PC-9 (cell line): Measurements from ENCODE around the gene SH3GL1. TPM values are rescaled to one million over a fixed set of nuclear protein-coding genes. Genes with fewer than 3 reads are reported as not detected.
A peak's percentile ranks its signal among the peaks of the same experiment; 100 is the strongest.

Experiments used
- BruUV-seq: library from RNA; stranded (reverse); fragments of 400-500 nt; replicated peaks from 2 replicates; lab custom pipeline; 2021; lab: Mats Ljungman, UMichigan
- CTCF ChIA-PET: fragments of 300-600 bp; sonication (Branson Sonifier 250); formaldehyde crosslinking; loops from one replicate; lab custom pipeline; 2022; ENCODE audit warnings: antibody characterized with exemption; lab: Charles Lee
- POLR2A ChIA-PET: fragments of 300-600 bp; sonication (Branson Sonifier 250); formaldehyde crosslinking; loops from one replicate; lab custom pipeline; 2022; ENCODE audit warnings: antibody characterized with exemption; ENCODE audit not compliant: unreplicated experiment; lab: Charles Lee
- DNase-seq, 2 experiments: peaks; one replicate each; pipeline versions ENCODE4 v3.0.0 to v3.0.0-alpha.2; 2015 to 2022; ENCODE audit warnings: mixed read lengths in 1 of 2
- H2AFZ ChIP-seq: fragments of 200-600 bp; sonication (generic); 2 replicates; pipeline ENCODE4 v1.8.1; 2017; ENCODE audit warnings: antibody characterized with exemption
- H3F3A ChIP-seq: fragments of 200-600 bp; sonication (generic); 2 replicates; pipeline ENCODE4 v1.8.1; 2017; ENCODE audit warnings: antibody characterized with exemption, mild to moderate bottlenecking, low read depth; ENCODE audit not compliant: insufficient read depth
- H3K27ac ChIP-seq: fragments of 200-600 bp; sonication (generic); 2 replicates; pipeline ENCODE4 v1.6.1; 2016; ENCODE audit warnings: mixed run types
- H3K27me3 ChIP-seq: fragments of 200-600 bp; sonication (generic); 2 replicates; pipeline ENCODE4 v1.6.1; 2016; ENCODE audit warnings: low read depth, mixed run types; ENCODE audit not compliant: insufficient read depth
- H3K36me3 ChIP-seq: fragments of 200-600 bp; sonication (generic); 2 replicates; pipeline ENCODE4 v1.6.1; 2016; ENCODE audit warnings: low read depth, mixed run types
- H3K4me1 ChIP-seq: fragments of 200-600 bp; sonication (generic); replicated peaks from 2 replicates; pipeline ENCODE4 v1.6.1; 2016; ENCODE audit warnings: mixed run types; ENCODE audit not compliant: insufficient read depth
- H3K4me2 ChIP-seq: fragments of 200-600 bp; sonication (generic); 2 replicates; pipeline ENCODE4 v1.6.1; 2017; ENCODE audit warnings: mixed run types
- H3K4me3 ChIP-seq: fragments of 200-600 bp; sonication (generic); 2 replicates; pipeline ENCODE4 v1.6.1; 2016; ENCODE audit warnings: mixed run types
- H3K79me2 ChIP-seq: fragments of 200-600 bp; sonication (generic); 2 replicates; pipeline ENCODE4 v1.6.1; 2017; ENCODE audit warnings: low read depth, mixed run types
- H3K9me2 ChIP-seq: fragments of 200-600 bp; sonication (generic); 2 replicates; pipeline ENCODE4 v1.8.1; 2017; ENCODE audit warnings: mild to moderate bottlenecking; ENCODE audit not compliant: insufficient read depth
- H3K9me3 ChIP-seq: fragments of 200-600 bp; sonication (generic); 2 replicates; pipeline ENCODE4 v1.8.1; 2016; ENCODE audit warnings: low read depth; ENCODE audit not compliant: insufficient read depth
- H4K20me1 ChIP-seq: fragments of 200-600 bp; sonication (generic); 2 replicates; pipeline ENCODE4 v1.8.1; 2017; ENCODE audit not compliant: insufficient read depth
- CTCF ChIP-seq: fragments of 200-600 bp; sonication (generic); conservative IDR thresholded peaks from 2 replicates; pipeline ENCODE4 v1.6.1; 2017; ENCODE audit warnings: mixed run types, antibody characterized with exemption, mild to moderate bottlenecking, moderate library complexity
- EZH2 ChIP-seq: fragments of 200-600 bp; sonication (generic); IDR thresholded peaks from 2 replicates; pipeline ENCODE4 v1.8.0; 2017; ENCODE audit warnings: antibody characterized with exemption, low read depth
- intact Hi-C: fragments of 100-400 bp; cut with micrococcal nuclease; formaldehyde crosslinking; loops from one replicate; pipeline ENCODE4 v1.10.0; 2022; ENCODE audit not compliant: unreplicated experiment
- total RNA-seq: library from RNA; stranded (reverse); gene quantifications from 2 replicates; pipeline ENCODE4 v1.2.3, GENCODE V29; 2021

The SH3GL1 gene
- total RNA-seq, 1 experiment from 2014 or later: 49.2 TPM

- no peaks in the 10 kb centered on the region for H4K20me1 ChIP-seq
- no peak for DNase-seq
- ChIA-PET POLR2A (no interaction called here), CTCF (no interaction called here)
- no TSS peak for BruUV-seq
- TF ChIP-seq EZH2 (no peak), CTCF (no peak)
- H3K4me1 ChIP-seq: no peaks in the 10 kb centered on the region
- H3K36me3 ChIP-seq: no peaks in the 10 kb centered on the region
- no peak overlapping the region for H3K4me3 ChIP-seq
- H3K4me2 ChIP-seq: no peak overlapping the region
- intact Hi-C loops: no loop called here
- H3K79me2 ChIP-seq: no peaks in the 10 kb centered on the region
- H2AFZ ChIP-seq: no peak overlapping the region
- H3K27me3 ChIP-seq: no peaks in the 10 kb centered on the region
- no peaks in the 10 kb centered on the region for H3F3A ChIP-seq
- no peak overlapping the region for H3K27ac ChIP-seq
- H3K9me3 ChIP-seq: no peaks in the 10 kb centered on the region
- no peaks in the 10 kb centered on the region for H3K9me2 ChIP-seq
Observed at GRCh38 chr19:4319067-4319718, 81.2 kb downstream of the SH3GL1 start.

GRCh38 chr19:4318460-4318859 is 81.9 kb downstream of the SH3GL1 start:
- Histone ChIP-seq H3K9me2 (no peaks in the 10 kb centered on the region), H3K9me3 (no peaks in the 10 kb centered on the region), H3K27me3 (no peaks in the 10 kb centered on the region), H3K79me2 (no peaks in the 10 kb centered on the region), H2AFZ (no peak overlapping the region), H3K27ac (no peak overlapping the region), H3F3A (no peaks in the 10 kb centered on the region), H4K20me1 (no peaks in the 10 kb centered on the region), H3K36me3 (no peaks in the 10 kb centered on the region), H3K4me2 (no peak overlapping the region), H3K4me3 (no peak overlapping the region), H3K4me1 (no peaks in the 10 kb centered on the region)
- POLR2A ChIA-PET: no interaction called here
- CTCF ChIA-PET: no interaction called here
- no peak for DNase-seq
- no TSS peak for BruUV-seq
- intact Hi-C loops: no loop called here
- TF ChIP-seq CTCF: no peak
- no peak for TF ChIP-seq EZH2

- POLR2A ChIA-PET: no interaction called here
- H3K9me3 ChIP-seq: no peaks in the 10 kb centered on the region
- CTCF ChIA-PET: no interaction called here
- H3K36me3 ChIP-seq: no peaks in the 10 kb centered on the region
- H3K4me3 ChIP-seq: no peak overlapping the region
- H3K27ac ChIP-seq: no peak overlapping the region
- no TSS peak for BruUV-seq
- no peaks in the 10 kb centered on the region for H3K9me2 ChIP-seq
- H3K27me3 ChIP-seq: no peaks in the 10 kb centered on the region
- no peak overlapping the region for H2AFZ ChIP-seq
- peak in 1 of 2 experiments; percentile 44 for DNase-seq
- intact Hi-C loops: no loop called here
- H3K79me2 ChIP-seq: no peaks in the 10 kb centered on the region
- no peaks in the 10 kb centered on the region for H3F3A ChIP-seq
- H3K4me1 ChIP-seq: no peaks in the 10 kb centered on the region
- TF ChIP-seq EZH2: no peak
- no peak for TF ChIP-seq CTCF
- H3K4me2 ChIP-seq: no peak overlapping the region
- no peaks in the 10 kb centered on the region for H4K20me1 ChIP-seq
Observed at GRCh38 chr19:4316956-4317355, 83.4 kb downstream of the SH3GL1 start.
